HCT116 (cell line): ENCODE measurements around the gene MINDY4. TPM values are rescaled to one million over a fixed set of nuclear protein-coding genes. Genes with fewer than 3 reads are reported as not detected.

Source experiments
- ATAC-seq: fragments of 200-7000 bp; cut with Tn5 transposase; 2 replicates; pipeline ENCODE4 v1.9.1; 2020; ENCODE audit warnings: mild to moderate bottlenecking, moderate library complexity
- BruUV-seq: library from RNA; stranded (reverse); fragments of 400-500 nt; replicated peaks from 2 replicates; lab custom pipeline; 2021; lab: Mats Ljungman, UMichigan
- CTCF ChIA-PET: fragments of 300-600 bp; sonication (Branson Sonifier 250); formaldehyde crosslinking; loops from one replicate; lab custom pipeline; 2021; ENCODE audit warnings: antibody characterized with exemption; lab: Charles Lee
- POLR2A ChIA-PET: fragments of 300-600, 350-600 bp; sonication (Branson Sonifier 250); formaldehyde crosslinking; loops from one replicate; lab custom pipeline; 2021; ENCODE audit warnings: antibody characterized with exemption; lab: Charles Lee
- RAD21 ChIA-PET, 2 experiments: fragments of 300-600 bp; sonication (Branson Sonifier 250); formaldehyde crosslinking; loops; one replicate each; lab custom pipeline; 2023; ENCODE audit warnings: low total read pairs in 2 of 2; ENCODE audit not compliant: uncharacterized antibody in 2 of 2, unreplicated experiment in 2 of 2, low non-redundant PET in 1 of 2; lab: Charles Lee
- DNase-seq: peaks from one replicate; pipeline ENCODE4 v3.0.0-alpha.2; 2010; ENCODE audit warnings: low read depth, low spot score
- H2AFZ ChIP-seq: fragments of 200-600 bp; shearing (Covaris generic), sonication (generic); 2 replicates; pipeline ENCODE4 v1.6.1; 2017; ENCODE audit warnings: low read depth, mixed run types, mixed read lengths, antibody characterized with exemption, low read length; ENCODE audit not compliant: poor library complexity, severe bottlenecking
- H3K27ac ChIP-seq: 2 replicates; pipeline ENCODE4 v1.5.1; 2012; ENCODE audit warnings: low read depth, low read length
- H3K27me3 ChIP-seq: fragments of 200-600 bp; sonication (generic); 2 replicates; pipeline ENCODE4 v1.6.1; 2016; ENCODE audit warnings: mixed run types, low read length, mixed read lengths; ENCODE audit not compliant: insufficient read depth
- H3K36me3 ChIP-seq, 2 experiments: fragments of 200-500 bp in 1 of 2; fragments of 200-600 bp in 1 of 2; sonication (Bioruptor generic) in 1 of 2; sonication (generic) in 1 of 2; 2 replicates each; pipeline versions ENCODE4 v1.5.1 to v1.6.1; 2014 to 2016; ENCODE audit warnings: low read length in 2 of 2, inconsistent platforms in 1 of 2, mixed read lengths in 1 of 2, mixed run types in 1 of 2; ENCODE audit not compliant: insufficient read depth in 2 of 2, control insufficient read depth in 1 of 2
- H3K4me1 ChIP-seq, 2 experiments: fragments of 200-600 bp in 1 of 2; sonication (generic) in 1 of 2; 2 replicates each; pipeline versions ENCODE4 v1.5.1 to v1.6.1; 2012 to 2017; ENCODE audit warnings: low read length in 2 of 2, inconsistent platforms in 1 of 2, mild to moderate bottlenecking in 1 of 2, mixed read lengths in 1 of 2, mixed run types in 1 of 2, moderate library complexity in 1 of 2; ENCODE audit not compliant: insufficient read depth in 2 of 2, control insufficient read depth in 1 of 2
- H3K4me2 ChIP-seq: fragments of 200-600 bp; sonication (generic); 2 replicates; pipeline ENCODE4 v1.6.1; 2017; ENCODE audit warnings: mixed run types, low read length, mixed read lengths
- H3K4me3 ChIP-seq, 2 experiments: fragments of 200-600 bp in 1 of 2; sonication (generic) in 1 of 2; replicated peaks in 1 of 2; 2 replicates each; pipeline ENCODE4 v1.5.1; 2011 to 2016; ENCODE audit warnings: low read length in 2 of 2, control low read depth in 1 of 2, low read depth in 1 of 2, mild to moderate bottlenecking in 1 of 2, mixed read lengths in 1 of 2, mixed run types in 1 of 2
- H3K79me2 ChIP-seq: fragments of 200-600 bp; sonication (generic); 2 replicates; pipeline ENCODE4 v1.6.1; 2017; ENCODE audit warnings: mild to moderate bottlenecking, mixed run types, low read length, moderate library complexity, mixed read lengths; ENCODE audit not compliant: insufficient read depth
- H3K9ac ChIP-seq: fragments of 200-600 bp; sonication (generic); 2 replicates; pipeline ENCODE4 v1.6.1; 2016; ENCODE audit warnings: low read length, mixed read lengths
- H3K9me2 ChIP-seq: fragments of 200-600 bp; sonication (generic), shearing (Covaris generic); 2 replicates; pipeline ENCODE4 v1.6.1; 2017; ENCODE audit warnings: mixed run types, mild to moderate bottlenecking, moderate library complexity; ENCODE audit not compliant: insufficient read depth
- H3K9me3 ChIP-seq, 2 experiments: fragments of 200-500 bp in 1 of 2; fragments of 200-600 bp in 1 of 2; sonication (Bioruptor generic) in 1 of 2; sonication (generic) in 1 of 2; 2 replicates each; pipeline ENCODE4 v1.6.1; 2014 to 2017; ENCODE audit warnings: low read length in 2 of 2, mixed read lengths in 2 of 2, inconsistent platforms in 1 of 2, low read depth in 1 of 2, mild to moderate bottlenecking in 1 of 2, mixed run types in 1 of 2, moderate library complexity in 1 of 2; ENCODE audit not compliant: control insufficient read depth in 1 of 2, insufficient read depth in 1 of 2
- H4K20me1 ChIP-seq: fragments of 200-600 bp; sonication (generic), shearing (Covaris generic); 2 replicates; pipeline ENCODE4 v1.6.1; 2017; ENCODE audit warnings: mixed run types, mild to moderate bottlenecking, moderate library complexity; ENCODE audit not compliant: insufficient read depth
- CEBPB ChIP-seq: IDR thresholded peaks from 2 replicates; pipeline ENCODE4 v1.6.1; 2012; ENCODE audit warnings: low read depth
- ELF1 ChIP-seq: IDR thresholded peaks from 2 replicates; pipeline ENCODE4 v1.6.1; 2012; ENCODE audit warnings: low read depth, borderline replicate concordance
- EZH2 ChIP-seq: fragments of 200-600 bp; sonication (generic); IDR thresholded peaks from 2 replicates; pipeline ENCODE4 v1.6.1; 2017; ENCODE audit warnings: antibody characterized with exemption, mixed run types
- FOSL1 ChIP-seq: IDR thresholded peaks from 2 replicates; pipeline ENCODE4 v1.6.1; 2012; ENCODE audit warnings: low read depth
- MAX ChIP-seq: IDR thresholded peaks from 2 replicates; pipeline ENCODE4 v1.6.1; 2012
- RAD21 ChIP-seq: IDR thresholded peaks from 2 replicates; pipeline ENCODE4 v1.6.1; 2012; ENCODE audit warnings: low read depth, mild to moderate bottlenecking
- SP1 ChIP-seq: IDR thresholded peaks from 2 replicates; pipeline ENCODE4 v1.6.1; 2012; ENCODE audit warnings: low read depth
- ZBTB33 ChIP-seq: IDR thresholded peaks from 2 replicates; pipeline ENCODE4 v1.6.1; 2011; ENCODE audit warnings: mild to moderate bottlenecking, low read length, moderate library complexity; ENCODE audit not compliant: insufficient replicate concordance; ENCODE audit errors: extremely low read depth
- ZFX ChIP-seq: fragments of 450-650 bp; IDR thresholded peaks from 2 replicates; pipeline ENCODE4 v1.6.1; 2017
- intact Hi-C: fragments of 100-400 bp; cut with micrococcal nuclease; formaldehyde crosslinking; loops from 2 replicates; pipeline ENCODE4 v1.10.0; 2022
- total RNA-seq: library from RNA; stranded (reverse); gene quantifications from one replicate; pipeline ENCODE4 v1.2.1, GENCODE V29; 2021; ENCODE audit not compliant: unreplicated experiment
- TF ChIP-seq, protein P1 (sequence below): IDR thresholded peaks from 2 replicates; pipeline ENCODE4 v1.6.1; 2012

Gene MINDY4
- total RNA-seq, 1 experiment from 2014 or later: 6.1 TPM

DNA sequence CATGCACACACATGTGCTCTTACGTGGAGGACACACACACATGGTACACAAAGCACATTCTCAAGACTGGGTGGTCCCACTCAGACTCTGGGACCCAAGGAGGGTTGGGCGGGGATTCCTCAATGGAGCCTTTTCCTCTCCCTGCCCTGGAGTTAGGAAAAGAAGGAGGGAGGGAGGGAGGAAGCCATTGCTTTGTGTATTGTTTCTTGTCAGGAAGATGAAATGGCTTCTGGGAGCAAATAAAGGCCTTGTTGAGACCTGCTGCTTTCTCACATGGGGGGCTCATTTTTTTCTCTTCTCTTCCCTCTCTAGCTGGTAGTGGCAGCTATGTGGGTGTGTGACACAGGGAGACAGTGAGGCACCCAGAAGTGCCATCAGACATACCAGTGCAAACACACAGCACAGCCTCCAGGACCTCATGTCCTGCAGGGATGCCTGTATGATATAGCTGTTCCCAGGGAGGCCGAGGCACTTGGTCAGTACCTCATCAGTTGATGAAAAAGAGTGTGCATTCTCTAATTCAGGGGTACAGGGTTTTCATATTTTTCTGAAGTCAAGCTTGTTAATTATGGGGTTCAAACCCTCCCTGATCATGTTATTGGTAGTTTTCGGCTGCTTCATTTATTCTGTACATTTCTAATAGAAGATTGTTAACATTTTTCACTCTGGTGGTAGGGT, 146.1 kb downstream of the MINDY4 start:
- no TSS peak for BruUV-seq
- Histone ChIP-seq H3K9me3 (no peaks in the 10 kb centered on the region), H3K27ac (no peak overlapping the region), H3K9me2 (no peaks in the 10 kb centered on the region), H3K9ac (no peak overlapping the region), H3K4me3 (no peak overlapping the region), H4K20me1 (no peaks in the 10 kb centered on the region), H3K4me1 (peaks cover 17 to 46% of the 10 kb centered on the region in 2 experiments), H3K27me3 (no peaks in the 10 kb centered on the region), H3K36me3 (no peaks in the 10 kb centered on the region), H2AFZ (no peak overlapping the region), H3K4me2 (no peak overlapping the region), H3K79me2 (no peaks in the 10 kb centered on the region)
- DNase-seq (no peak), ATAC-seq (no peak)
- ChIA-PET POLR2A (no interaction called here), CTCF (no interaction called here), RAD21 (no interaction called here)
- TF ChIP-seq RAD21 (no peak), ZBTB33 (no peak), EZH2 (no peak), ELF1 (no peak), FOSL1 (no peak), CEBPB (no peak), ZFX (no peak), MAX (no peak)
- intact Hi-C loops: no loop called here

- no peaks in the 10 kb centered on the region for H3K36me3 ChIP-seq
- peaks cover 17 to 44% of the 10 kb centered on the region in 2 experiments for H3K4me1 ChIP-seq
- no peak overlapping the region for H2AFZ ChIP-seq
- no peaks in the 10 kb centered on the region for H3K9me2 ChIP-seq
- no peak overlapping the region for H3K4me3 ChIP-seq
- H3K27me3 ChIP-seq: no peaks in the 10 kb centered on the region
- RAD21 ChIA-PET: no interaction called here
- H3K4me2 ChIP-seq: no peak overlapping the region
- H3K79me2 ChIP-seq: no peaks in the 10 kb centered on the region
- no TSS peak for BruUV-seq
- H3K9ac ChIP-seq: no peak overlapping the region
- ATAC-seq: no peak
- no peak overlapping the region for H3K27ac ChIP-seq
- no peaks in the 10 kb centered on the region for H3K9me3 ChIP-seq
- intact Hi-C loops: no loop called here
- DNase-seq: no peak
- no peaks in the 10 kb centered on the region for H4K20me1 ChIP-seq
- TF ChIP-seq SP1 (no peak), ELF1 (no peak), ZFX (no peak), CEBPB (no peak)
- TF ChIP-seq, protein P1, sequence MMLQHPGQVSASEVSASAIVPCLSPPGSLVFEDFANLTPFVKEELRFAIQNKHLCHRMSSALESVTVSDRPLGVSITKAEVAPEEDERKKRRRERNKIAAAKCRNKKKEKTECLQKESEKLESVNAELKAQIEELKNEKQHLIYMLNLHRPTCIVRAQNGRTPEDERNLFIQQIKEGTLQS: no peak
- POLR2A ChIA-PET: no interaction called here
- CTCF ChIA-PET: interaction anchor here (0.9 to 1.6 kb wide), 2 partner anchors 20 to 204 kb away, joined by 3 to 5 read pairs; no protein-coding TSS in a partner anchor
These were observed 147.5 kb downstream of the MINDY4 start for GRCh38 chr7:30918676-30919075.
